Dermis microvascular lymphatic vessel endothelial cell (primary cell): ENCODE data around the gene ZDHHC17. TPM values are rescaled to one million over a fixed set of nuclear protein-coding genes. Genes with fewer than 3 reads are reported as not detected.

Source experiments
- DNase-seq, 2 donors: peaks; one replicate each; pipeline versions ENCODE4 v3.0.0 to v3.0.0-alpha.2; 2010; ENCODE audit warnings: low read depth in 2 of 2
- total RNA-seq: library from RNA; depleted of rRNA; stranded (reverse); fragments of >200 nt; gene quantifications from 2 replicates; pipeline ENCODE4 v1.2.1, GENCODE V29; 2014

The ZDHHC17 gene
- total RNA-seq, 1 donor from 2014 or later = 83.6 TPM

DNA sequence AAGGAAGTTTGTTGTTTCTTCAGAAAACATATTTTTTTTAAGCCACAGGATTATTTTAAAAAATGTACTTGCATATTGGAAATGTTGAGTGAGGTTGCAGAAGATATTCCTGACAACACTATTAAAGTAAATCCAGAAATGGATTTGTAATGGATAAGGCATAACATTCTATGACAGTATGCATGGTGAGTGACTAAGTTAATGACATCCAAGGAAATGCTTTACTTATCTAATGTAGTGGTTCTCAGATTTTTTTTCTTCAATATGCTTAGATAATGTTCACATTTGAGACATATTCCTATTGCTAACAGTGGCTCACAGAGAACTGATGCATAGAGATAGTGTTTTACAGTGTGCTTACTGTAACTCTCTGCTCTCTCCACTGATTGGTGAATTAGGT is 49.4 kb downstream of the ZDHHC17 start:
- no peak for DNase-seq

- no peak for DNase-seq
Observed at GRCh38 chr12:76813972-76814371, 50.1 kb downstream of the ZDHHC17 start.

- DNase-seq = peak; percentile 10 to 38
Observed at GRCh38 chr12:76820888-76821482, 57.1 kb downstream of the ZDHHC17 start.

GRCh38 chr12:76830436-76830835 is 66.5 kb downstream of the ZDHHC17 start:
- DNase-seq = no peak

DNA sequence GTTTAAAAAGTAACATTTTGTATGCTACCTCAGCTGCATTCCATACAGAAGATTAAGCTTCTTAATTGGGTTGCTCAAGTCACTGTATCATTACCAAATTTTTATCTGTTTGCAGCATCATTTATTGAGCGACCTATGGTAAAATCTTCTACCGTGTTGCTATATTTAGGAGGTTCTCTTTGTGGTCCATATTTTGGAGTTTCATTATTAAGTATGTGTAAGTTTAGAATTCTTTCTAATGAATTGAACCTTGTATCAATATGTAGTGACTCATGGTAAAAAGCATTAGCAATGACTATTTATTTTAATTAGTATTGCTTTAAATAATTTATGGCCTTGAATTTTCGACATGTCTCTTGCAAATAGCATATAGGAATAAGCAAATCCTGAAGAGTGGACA is 72.7 kb downstream of the ZDHHC17 start:
- DNase-seq = no peak

GRCh38 chr12:76847260-76847659 is 83.3 kb downstream of the ZDHHC17 start:
- no peak for DNase-seq

DNA sequence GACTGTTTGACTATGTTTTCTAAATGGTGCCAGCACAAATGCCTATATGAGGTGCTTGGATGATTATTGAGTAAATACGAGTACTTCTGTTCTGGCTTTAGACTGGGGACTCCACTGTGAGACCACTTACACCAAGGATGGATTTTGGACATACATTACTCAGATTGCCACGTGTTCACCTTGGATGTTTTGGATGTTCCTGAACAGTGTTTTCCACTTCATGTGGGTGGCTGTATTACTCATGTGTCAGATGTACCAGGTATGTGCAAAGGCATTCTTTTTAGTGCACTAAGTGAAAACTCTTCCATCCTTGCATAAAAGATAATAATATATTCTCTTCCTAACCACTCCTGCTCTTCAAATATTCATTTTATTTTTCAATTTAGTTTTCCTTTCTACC is 84.2 kb downstream of the ZDHHC17 start:
- DNase-seq = no peak

GRCh38 chr12:76852106-76852505 is 88.2 kb downstream of the ZDHHC17 start:
- no peak for DNase-seq

- DNase-seq = no peak
Observed at GRCh38 chr12:76855271-76855670, 91.4 kb downstream of the ZDHHC17 start.

GRCh38 chr12:76856018-76856644 is 92.2 kb downstream of the ZDHHC17 start:
- DNase-seq = no peak

GRCh38 chr12:76859611-76860010 is 95.7 kb downstream of the ZDHHC17 start:
- DNase-seq = no peak

DNA sequence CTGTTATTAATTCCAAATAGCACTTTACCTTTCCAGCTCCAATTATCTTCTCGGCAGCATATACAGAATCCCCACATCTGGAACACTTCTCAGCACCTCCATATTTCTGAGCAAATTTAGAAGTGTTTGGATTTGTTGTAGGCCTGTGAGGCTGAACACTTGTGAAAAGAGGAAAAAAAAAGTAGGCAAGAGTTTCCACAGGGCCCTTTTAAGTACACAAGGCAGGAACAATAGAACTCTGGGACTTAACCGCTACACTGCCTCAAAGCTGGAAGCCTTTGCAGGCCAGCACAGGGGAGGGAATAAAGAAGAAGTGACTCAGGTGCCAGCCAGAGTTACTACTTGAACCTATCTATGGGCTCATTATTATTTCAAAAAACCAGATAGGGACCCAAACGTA is 96.3 kb downstream of the ZDHHC17 start:
- no peak for DNase-seq

DNA sequence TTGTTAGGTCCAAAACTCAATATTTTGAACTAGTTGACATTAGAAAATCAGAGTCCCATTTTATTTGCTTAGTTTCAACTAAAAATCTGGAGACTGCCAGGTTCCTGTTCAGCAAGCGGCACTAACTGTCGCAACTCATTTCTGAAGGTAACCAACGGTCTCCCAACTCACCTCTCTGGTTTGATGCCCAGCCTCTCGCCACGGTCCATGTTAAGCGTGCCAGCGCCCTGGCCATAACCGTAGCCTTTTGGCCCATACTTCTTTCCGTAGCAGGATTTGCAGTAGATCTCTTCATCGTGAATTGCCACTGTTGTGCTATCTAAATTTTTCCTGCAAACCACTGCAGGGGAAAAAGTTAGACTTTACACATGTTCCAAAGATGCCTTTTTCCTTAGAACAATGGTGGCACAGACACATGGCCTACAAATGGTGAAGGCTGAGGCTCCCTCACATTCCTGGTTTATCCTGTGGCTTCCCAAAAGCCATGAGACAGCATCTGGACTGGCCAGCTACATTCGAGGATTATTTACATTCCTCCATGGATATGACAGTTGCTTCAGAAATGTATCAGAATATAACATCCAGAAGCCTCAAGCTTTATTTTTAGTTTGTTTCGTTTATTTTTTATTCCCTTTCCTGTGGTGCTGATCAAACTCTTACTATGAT is 99.2 kb downstream of the ZDHHC17 start:
- DNase-seq = no peak

DNA sequence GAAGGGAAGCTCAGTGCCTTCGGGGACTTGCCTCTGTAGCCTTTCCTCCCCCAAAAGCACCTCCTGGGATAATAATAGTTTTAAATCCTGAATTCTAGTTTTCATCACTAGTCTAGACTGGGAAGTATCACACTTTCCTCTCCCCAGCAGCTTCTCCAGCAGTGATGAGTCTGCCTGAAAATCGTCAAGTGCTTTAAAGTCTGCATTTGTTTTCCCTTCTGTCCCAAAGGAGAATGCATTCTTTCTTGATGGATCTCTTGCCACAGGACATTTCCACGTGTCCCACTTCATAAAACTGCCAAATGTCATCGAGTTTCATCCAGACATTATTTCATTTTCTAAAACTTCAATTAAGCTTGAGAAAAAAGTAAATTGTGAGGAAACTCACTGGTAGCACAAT is 99.9 kb downstream of the ZDHHC17 start:
- DNase-seq = no peak

DNA sequence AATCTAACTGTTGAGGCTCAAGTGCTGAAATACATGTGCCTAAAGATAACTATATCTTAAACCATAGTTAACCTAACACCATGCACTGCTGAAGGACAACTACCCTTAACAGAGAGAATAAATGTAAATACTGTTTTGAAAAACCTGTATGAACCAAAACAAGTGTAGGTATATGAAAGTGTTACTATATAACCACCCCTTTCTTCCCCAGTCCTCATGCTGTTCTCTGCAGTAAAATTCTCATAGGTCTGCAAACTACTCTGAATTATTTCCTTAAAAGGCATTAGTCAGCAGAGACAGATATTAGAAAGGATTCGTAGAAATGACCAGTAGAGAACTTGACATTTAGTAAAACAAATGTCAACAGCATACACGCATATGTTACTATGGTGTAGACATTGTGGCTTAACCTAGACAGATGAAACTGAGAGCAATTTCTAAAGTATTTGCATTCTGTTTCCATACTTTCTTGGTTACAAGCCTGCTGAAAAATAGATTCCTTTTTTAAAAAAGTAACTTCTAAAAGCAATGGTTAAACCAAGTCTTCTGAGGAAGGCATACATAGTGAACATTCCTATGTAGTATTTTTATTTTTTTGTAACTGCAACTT is 101.0 kb downstream of the ZDHHC17 start:
- DNase-seq = no peak

DNA sequence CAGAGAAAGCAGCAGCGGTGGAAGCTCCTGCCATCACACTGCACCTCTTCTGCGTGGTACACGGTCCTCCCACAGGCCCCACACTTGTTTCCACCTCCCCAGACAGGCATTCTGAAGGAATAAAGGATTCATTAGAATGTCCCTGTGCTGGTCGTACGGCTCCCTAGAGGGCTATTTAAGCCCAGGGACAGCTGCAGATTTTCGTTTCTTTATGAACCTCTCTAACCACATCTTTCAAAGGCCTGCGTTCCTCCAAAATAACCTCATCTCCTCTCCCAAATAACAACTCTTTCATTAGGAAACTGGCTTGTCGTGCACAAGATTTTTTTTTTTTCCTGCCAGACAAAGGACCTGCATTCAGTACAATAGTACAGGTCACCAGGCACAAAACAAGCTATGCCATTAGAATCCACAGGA is 102.2 kb downstream of the ZDHHC17 start:
- DNase-seq = no peak

DNA sequence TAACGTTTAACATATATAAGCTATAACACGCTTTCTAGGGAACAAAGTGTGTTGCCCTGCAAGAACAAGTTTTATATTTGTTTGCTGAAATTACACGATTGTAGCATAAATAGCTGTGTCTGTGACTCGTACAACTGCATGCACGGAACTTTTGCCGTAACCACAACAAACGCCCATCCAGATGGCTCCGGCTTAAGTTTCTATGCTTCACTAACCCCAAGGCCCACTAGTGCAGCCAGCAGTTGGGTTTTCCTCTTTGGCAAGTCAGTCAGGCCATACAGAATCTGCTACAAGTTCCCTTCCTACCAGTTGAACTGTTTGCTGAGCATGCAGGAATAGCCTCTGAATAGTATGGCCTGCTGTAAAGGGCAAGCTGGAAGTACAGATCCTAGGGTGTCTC is 102.8 kb downstream of the ZDHHC17 start:
- no peak for DNase-seq

DNA sequence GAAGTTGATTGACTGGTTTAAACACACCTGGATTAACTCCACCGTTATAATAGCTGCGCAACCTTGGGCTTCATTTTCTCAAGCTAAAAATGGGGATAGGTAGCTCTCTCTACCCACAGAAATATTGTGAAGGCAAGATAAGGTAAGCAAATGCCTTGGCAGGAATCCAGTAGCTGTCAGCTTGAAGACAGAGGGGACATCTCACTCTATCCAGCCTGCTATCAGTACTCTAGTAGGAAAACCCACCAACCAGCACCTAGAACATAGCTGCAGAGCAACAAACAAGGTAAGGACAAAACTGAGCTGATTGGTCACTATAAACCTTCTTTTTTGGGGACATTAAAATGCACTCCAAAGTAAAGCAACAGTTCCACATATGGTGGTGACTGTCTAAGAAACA is 107.2 kb downstream of the ZDHHC17 start:
- DNase-seq = no peak

GRCh38 chr12:76871742-76872141 is 107.8 kb downstream of the ZDHHC17 start:
- DNase-seq = no peak

- DNase-seq = no peak
Observed at GRCh38 chr12:76872415-76872814, 108.5 kb downstream of the ZDHHC17 start.

DNA sequence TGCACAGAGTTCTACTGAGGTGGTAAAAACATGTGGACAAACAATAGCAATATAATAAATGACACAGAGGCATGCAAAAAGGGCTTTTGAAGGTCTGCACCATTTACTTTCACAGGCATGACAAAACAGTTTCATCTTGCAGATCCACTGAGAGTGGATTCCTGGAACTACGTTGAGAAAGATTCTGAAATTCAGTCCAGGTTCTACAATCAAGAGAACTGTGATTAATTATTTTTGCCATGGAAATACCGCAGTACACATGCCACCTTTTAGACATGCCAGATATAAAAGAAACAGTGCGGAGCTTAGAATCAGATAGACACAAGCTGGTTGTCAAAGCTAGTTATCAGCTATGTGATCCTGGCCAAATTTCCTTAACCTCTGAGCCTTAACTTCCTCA is 110.1 kb downstream of the ZDHHC17 start:
- DNase-seq = no peak

DNA sequence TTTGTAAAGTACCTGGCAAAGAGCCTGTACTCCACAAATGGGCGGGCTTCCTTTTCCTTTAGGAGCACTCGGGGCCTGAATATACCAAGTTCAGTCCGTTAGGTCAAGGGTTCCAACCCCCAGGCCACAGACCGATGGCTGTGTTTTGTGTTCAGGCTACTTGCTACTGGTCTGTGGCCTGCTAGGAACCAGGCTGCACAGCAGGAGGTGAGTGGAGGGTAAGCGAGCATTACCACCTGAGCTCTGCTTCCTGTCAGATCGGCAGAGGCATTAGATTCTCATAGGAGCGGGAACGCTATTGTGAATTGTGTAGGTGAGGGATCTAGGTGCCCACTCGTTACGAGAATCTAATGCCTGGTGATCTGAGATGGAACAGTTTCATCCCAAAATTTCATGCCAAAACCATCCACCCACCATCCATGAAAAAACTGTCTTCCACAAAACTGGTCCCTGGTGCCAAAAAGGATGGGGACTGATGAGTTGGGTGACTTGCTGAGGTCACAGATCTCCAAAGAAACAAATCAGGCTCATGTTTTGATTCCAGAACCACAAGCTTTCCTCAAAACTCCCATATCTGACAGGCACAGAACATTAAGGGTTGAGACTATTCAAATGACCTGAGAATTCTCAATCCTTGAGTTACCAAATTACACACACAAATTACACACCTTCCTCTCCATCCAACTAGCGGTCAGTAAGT is 110.7 kb downstream of the ZDHHC17 start:
- no peak for DNase-seq
